Measurements from ENCODE around the gene SLC25A46. TPM values are rescaled to one million over a fixed set of nuclear protein-coding genes. Genes with fewer than 3 reads are reported as not detected.

SLC25A46 gene
- total and polyA plus RNA-seq, 2 of the 8 experiments (the other 6 are each of a cell fraction or from before 2014, with no cell fraction given): 10.6 to 21.7 TPM

- no peak overlapping the region for H2BK15ac ChIP-seq (ENCODE audit: low read length)
- H2BK120ac ChIP-seq (replicated peaks; ENCODE audit: low read depth, low read length): no peak overlapping the region
- WGBS, 2 experiments (ENCODE audit: extremely low coverage in 1 of 2, insufficient coverage in 1 of 2, insufficient read length in 1 of 2, insufficient replicate concordance in 2 of 2, low coverage in 1 of 2, low lambda C conversion rate in 2 of 2, missing lambda C conversion rate in 1 of 2): 84% methylated on average over 1 of the region's 1 CpG; no CpG with 5 or more reads in 1 of the 2 experiments
- CTCF ChIA-PET (ENCODE audit: partially characterized antibody): no interaction called here
- H3K79me2 ChIP-seq (ENCODE audit: control insufficient read depth in 1 of 2, insufficient read depth in 2 of 2, low read length in 2 of 2): peaks cover 0 to 10% of the 10 kb centered on the region in 2 experiments; a peak in 1 of 4 replicates
- POLR2A ChIA-PET (ENCODE audit: partially characterized antibody): no interaction called here
- no peak for FAIRE-seq
- H4K20me1 ChIP-seq (replicated peaks in 1 of 2; ENCODE audit: control insufficient read depth in 1 of 2, insufficient read depth in 2 of 2, low read length in 2 of 2): no peaks in the 10 kb centered on the region
- H4K8ac ChIP-seq (ENCODE audit: extremely low read depth, insufficient read depth, low read length): no peak overlapping the region
- H3K36me3 ChIP-seq (ENCODE audit: control insufficient read depth in 2 of 4, insufficient read depth in 4 of 4, low read length in 3 of 4): no peaks in the 10 kb centered on the region
- H2AFZ ChIP-seq (ENCODE audit: low read length): no peak overlapping the region
- no peak overlapping the region for H2BK5ac ChIP-seq (ENCODE audit: low read depth, low read length)
- peaks cover 1% of the 10 kb centered on the region; the same call in 1 of the 2 replicates for H3K23me2 ChIP-seq (ENCODE audit: low read depth, low read length)
- no peak overlapping the region for H4K91ac ChIP-seq (replicated peaks; ENCODE audit: insufficient read length, low read length)
- H3K9ac ChIP-seq (replicated peaks in 1 of 4; ENCODE audit: extremely low read depth in 1 of 4, low read depth in 3 of 4, low read length in 3 of 4): no peak overlapping the region
- no peak for TF ChIP-seq FOSL1 (IDR thresholded peaks at IDR 0.05; ENCODE audit: insufficient read depth, low read depth, low read length)
- no peak for TF ChIP-seq KDM4A (IDR thresholded peaks at IDR 0.05; ENCODE audit: low read depth, low read length, severe bottlenecking)
- TF ChIP-seq CBX8 (IDR thresholded peaks at IDR 0.05; ENCODE audit: borderline replicate concordance, low read depth, low read length): no peak
- TF ChIP-seq CTBP2 (IDR thresholded peaks at IDR 0.05; ENCODE audit: borderline replicate concordance, insufficient read depth, insufficient read length, low read length): no peak
- no peak for TF ChIP-seq RFX5 (IDR thresholded peaks at IDR 0.05; ENCODE audit: borderline replicate concordance, low read depth, low read length)
- TF ChIP-seq POLR2AphosphoS5 (IDR thresholded peaks at IDR 0.05; ENCODE audit: low read depth, low read length): no peak
- TF ChIP-seq TBP (IDR thresholded peaks at IDR 0.05; ENCODE audit: low read depth, low read length): no peak
- no peak for TF ChIP-seq KDM5A (IDR thresholded peaks at IDR 0.05; ENCODE audit: low read length)
- no peak for TF ChIP-seq JUND (IDR thresholded peaks at IDR 0.05; ENCODE audit: low read length)
- TF ChIP-seq CBX5 (IDR thresholded peaks at IDR 0.05; ENCODE audit: low read depth, low read length): no peak
- no peak for TF ChIP-seq USF2 (IDR thresholded peaks at IDR 0.05; ENCODE audit: low read length)
- TF ChIP-seq BCL11A (IDR thresholded peaks at IDR 0.05; ENCODE audit: low read depth in 2 of 2, low read length in 2 of 2): no peak
- no peak overlapping the region for H3K23ac ChIP-seq (ENCODE audit: insufficient read length)
- H3K4me2 ChIP-seq (ENCODE audit: insufficient read depth in 1 of 2, low read depth in 2 of 2, low read length in 2 of 2): no peak overlapping the region
- no peaks in the 10 kb centered on the region for H3K27me3 ChIP-seq (replicated peaks in 1 of 4; ENCODE audit: control insufficient read depth in 3 of 4, extremely low read depth in 1 of 4, insufficient read depth in 3 of 4, low read length in 3 of 4)
- H3K4me3 ChIP-seq (ENCODE audit: extremely low read depth in 1 of 4, insufficient read depth in 2 of 4, low read depth in 3 of 4, low read length in 4 of 4): no peak overlapping the region
- no peak overlapping the region for H3K56ac ChIP-seq (replicated peaks; ENCODE audit: insufficient read length, low read depth, low read length)
- H3K4ac ChIP-seq (replicated peaks; ENCODE audit: insufficient read length, low read depth, low read length): no peak overlapping the region
- H3K4me1 ChIP-seq (replicated peaks in 1 of 4; ENCODE audit: control insufficient read depth in 3 of 4, insufficient read depth in 4 of 4, low read length in 3 of 4): 0 out of 7 replicates have a peak, but pooled peaks cover 0 to 2% (median 0%) of the 10 kb centered on the region in 4 experiments
- H3K18ac ChIP-seq (ENCODE audit: extremely low read depth, low read length): no peak overlapping the region
- no peaks in the 10 kb centered on the region; the same call in 1 of the 2 replicates for H3K79me1 ChIP-seq (ENCODE audit: low read depth, low read length)
- H3K27ac ChIP-seq (ENCODE audit: low read depth, low read length): no peak overlapping the region
- no peak overlapping the region for H4K5ac ChIP-seq (ENCODE audit: insufficient read length, low read depth, low read length)
- no peak for DNase-seq (ENCODE audit: low read depth in 1 of 2, low spot score in 2 of 2)
- no peak overlapping the region for H3K14ac ChIP-seq (ENCODE audit: insufficient read length)
- no peak overlapping the region for H2AK5ac ChIP-seq (ENCODE audit: low read depth, low read length)
- no peaks in the 10 kb centered on the region for H3K9me3 ChIP-seq (ENCODE audit: insufficient read depth in 2 of 2, low read depth in 1 of 2, low read length in 1 of 2)
- H2BK12ac ChIP-seq (ENCODE audit: low read depth, low read length): no peak overlapping the region
- H2BK20ac ChIP-seq (ENCODE audit: low read length): no peak overlapping the region
Observed at GRCh38 chr5:110735556-110735955, 3.3 kb upstream of the SLC25A46 start.
